NCI-H2196 (cell line): ENCODE data around the gene TEDC1.
A peak's percentile ranks its signal among the peaks of the same experiment; 100 is the strongest.

ENCODE experiments used
- DNase-seq: peaks from one replicate; lab custom pipeline; 2025; ENCODE audit not compliant: unreplicated experiment; lab: John Stamatoyannopoulos, UW

The TEDC1 gene

DNA sequence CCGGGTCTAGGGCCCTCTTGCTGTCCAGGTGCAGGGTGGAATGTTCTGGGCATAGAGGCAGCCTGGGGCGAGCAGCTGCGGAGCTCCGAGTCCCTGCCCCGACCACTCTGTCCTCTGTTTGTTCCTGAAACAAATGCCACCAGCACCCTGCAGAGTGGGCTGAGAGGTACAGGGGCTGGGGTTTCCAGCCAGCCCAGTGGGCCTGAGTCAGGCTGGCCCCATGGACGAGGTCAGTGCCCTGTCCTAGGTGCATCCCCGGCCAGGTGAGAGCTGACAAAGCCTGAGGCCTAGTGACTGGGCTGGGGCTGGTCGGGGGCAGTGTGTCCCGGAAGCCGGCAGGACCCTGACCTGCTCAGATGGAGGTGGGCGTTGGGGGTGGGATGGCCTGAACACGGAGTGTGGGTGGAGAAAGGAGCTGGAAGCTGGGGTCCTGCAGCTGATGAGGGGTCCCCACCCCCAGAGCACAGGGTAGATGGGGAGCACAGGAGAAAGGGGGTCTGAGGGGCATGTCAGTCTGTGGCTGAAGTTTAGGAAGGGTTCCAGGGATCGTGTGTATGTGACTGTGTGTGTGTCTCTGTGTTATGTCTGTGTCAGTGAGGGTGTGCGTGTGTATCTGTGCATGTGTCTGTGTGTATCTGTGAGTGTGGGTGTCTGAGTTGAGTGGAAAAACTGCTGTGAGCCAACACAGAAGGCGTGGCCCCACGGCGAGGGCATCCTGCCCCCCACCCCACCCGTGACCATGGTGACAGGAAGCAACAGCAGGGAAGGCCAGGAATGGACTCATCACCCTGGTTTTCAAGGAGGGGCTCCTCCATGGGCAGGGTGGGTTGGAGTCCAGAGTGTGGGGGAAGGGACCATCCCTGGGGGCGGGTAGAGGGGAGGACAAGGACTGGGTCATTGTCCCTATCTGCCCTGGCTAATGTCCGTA is 6.7 kb upstream of the TEDC1 start:
- DNase-seq: no peak

DNA sequence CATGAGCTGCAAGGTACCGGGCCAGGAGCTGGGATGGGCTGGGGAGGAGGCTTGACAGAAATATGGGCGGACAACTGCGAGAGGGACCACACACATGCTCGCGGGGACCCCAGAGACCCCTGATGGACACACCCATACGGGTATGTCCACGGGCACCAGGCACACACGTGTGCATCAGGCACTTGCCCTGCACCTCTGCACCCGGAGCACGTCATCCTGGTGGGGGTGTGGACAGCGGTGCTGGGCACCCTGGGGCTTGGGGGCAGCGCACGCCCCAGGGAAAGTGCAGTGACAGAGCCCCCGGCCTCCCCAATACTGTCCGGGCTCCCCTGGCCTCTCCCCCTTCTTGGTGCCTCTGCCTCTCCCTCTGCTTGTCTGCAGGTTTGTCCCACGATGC is 6.1 kb upstream of the TEDC1 start:
- DNase-seq: no peak

DNA sequence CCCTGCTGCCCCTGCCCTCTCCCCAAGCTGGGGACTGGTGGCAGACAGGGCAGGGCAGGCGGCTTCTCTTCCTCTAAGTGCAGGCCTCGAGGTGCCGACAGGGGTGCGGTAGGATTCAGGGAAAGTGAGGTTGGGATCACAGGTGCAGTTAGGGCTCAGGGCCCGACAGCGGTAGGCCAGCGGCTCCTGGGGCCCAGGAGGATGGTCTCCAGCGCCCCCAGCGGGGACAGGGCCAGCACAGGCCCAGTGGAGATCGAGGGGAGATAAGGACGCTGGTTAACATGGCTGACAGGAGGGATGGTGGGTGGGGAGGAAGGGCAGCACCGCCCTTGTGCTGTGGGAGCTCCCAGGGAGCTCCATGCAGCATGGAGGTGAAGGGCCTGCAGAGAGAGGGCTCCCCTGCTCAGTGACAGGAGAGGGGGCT is 5.3 kb upstream of the TEDC1 start:
- DNase-seq: no peak

DNA sequence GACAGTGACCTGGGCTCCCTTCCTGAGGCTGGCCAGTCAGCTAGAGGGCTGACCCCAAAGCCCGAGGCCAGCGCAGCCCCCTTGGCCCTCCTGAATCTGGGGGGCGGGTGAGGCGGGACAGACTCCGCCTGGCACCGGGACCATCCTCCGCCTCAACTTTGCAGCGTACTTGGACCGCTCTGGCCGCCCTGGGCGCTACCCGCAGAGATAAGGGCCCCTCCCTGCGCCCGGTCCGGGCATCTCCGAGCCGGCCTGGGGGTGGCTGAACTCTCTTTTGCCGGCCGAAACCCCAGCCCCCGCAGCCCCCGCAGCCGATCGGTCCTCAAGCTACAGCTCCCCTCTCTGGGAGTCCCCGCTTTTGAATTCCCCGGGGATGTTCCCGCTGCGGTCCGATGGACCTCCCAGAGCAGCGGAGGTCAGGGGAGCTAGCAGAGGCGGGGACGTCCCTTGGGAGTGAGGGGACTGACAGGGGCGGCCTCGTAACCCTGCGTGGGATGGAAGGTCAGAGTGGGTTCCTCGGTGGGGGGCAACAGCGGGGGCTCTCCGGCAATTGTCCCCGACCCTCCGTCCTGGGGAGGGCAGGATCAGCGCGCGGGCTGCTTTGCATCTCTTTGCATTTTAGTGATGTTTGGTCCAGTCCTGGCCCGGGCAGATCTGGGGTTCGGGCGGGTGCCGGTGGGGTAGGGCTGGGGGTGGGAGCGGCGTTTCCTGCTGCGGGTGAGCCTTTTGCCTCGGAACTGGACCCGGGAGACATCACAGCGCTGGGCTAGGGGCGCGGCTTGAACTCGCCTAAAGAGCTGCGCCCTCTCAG is 4.7 kb upstream of the TEDC1 start, which contains the start of gene CRIP1:
Gene CRIP1, plus strand, starts transcription at position 724 of the 811 bp plus-strand sequence. CDS start 374 bp downstream, outside the sequence.
- DNase-seq: no peak

DNA sequence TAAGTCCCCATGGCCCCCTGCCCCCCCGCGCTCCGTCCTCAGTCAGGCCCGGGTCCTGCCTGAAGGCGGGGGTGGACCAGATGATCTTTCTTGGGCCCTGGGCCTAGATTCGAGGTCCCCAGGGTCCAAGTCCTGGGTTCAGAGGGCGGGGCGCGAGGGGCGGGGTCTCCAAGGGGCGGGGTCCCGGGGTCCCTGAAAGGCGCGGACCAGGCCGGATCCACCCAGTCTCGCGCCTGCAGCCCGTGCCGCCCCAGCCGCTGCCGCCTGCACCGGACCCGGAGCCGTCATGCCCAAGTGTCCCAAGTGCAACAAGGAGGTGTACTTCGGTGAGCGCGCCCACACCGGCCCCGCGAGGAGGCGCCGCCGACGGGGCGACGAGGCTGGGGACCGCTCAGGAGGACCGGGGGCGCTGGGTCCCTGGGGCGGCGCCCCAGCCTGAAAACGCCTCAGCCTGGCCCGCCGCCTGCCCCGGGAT is 4.0 kb upstream of the TEDC1 start:
- DNase-seq: no peak

DNA sequence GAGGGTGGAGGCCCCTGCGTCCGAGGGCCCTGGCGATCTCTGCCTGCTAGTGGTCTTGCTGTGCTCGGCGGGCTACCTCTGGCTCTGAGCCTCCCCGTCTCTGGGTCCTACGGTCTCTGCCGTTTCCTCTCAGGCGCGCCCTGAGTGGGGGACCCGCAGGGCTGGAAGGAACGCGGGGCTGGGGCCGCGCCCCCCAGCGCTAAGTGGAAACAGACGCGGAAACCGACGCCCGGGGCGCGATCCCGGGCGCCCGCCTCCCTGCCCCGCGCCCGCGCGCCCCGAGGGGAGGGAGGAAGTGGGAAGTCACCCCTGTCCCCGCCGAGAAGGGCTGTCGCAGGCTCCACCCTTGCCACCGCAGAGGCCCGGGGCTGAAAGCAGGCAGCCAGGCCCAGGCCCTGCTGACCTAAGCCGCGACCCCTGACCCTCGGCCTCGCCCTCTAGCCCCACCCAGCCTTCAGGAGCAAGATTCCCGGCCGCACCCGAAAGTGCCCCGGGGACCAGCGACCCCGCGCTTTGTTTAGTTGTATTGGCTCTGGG is 3.5 kb upstream of the TEDC1 start:
- no peak for DNase-seq

DNA sequence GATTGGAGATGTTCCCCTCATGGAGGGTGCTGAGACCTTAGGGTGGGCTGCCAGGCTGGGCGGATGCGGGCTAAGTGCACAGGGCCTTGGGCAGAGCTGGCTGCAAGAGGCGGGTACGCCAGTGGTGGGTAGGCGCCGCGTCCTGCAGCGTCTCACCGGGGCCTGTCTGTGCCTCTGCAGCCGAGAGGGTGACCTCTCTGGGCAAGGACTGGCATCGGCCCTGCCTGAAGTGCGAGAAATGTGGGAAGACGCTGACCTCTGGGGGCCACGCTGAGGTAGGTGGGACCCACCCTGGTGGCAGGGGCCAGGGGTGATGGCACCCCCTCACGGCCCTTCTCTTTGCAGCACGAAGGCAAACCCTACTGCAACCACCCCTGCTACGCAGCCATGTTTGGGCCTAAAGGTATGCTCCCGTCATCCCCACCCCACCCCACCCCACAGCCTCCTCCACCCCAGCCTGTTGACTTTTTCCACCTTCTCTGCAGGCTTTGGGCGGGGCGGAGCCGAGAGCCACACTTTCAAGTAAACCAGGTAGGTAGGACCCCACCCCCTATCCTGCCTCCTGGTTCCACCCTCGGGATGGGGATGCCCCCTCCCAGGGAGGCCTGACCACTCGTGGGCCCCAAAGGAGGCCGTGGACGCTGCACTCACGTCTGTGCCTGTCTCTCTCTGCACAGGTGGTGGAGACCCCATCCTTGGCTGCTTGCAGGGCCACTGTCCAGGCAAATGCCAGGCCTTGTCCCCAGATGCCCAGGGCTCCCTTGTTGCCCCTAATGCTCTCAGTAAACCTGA is 2.9 kb upstream of the TEDC1 start:
- DNase-seq: no peak

DNA sequence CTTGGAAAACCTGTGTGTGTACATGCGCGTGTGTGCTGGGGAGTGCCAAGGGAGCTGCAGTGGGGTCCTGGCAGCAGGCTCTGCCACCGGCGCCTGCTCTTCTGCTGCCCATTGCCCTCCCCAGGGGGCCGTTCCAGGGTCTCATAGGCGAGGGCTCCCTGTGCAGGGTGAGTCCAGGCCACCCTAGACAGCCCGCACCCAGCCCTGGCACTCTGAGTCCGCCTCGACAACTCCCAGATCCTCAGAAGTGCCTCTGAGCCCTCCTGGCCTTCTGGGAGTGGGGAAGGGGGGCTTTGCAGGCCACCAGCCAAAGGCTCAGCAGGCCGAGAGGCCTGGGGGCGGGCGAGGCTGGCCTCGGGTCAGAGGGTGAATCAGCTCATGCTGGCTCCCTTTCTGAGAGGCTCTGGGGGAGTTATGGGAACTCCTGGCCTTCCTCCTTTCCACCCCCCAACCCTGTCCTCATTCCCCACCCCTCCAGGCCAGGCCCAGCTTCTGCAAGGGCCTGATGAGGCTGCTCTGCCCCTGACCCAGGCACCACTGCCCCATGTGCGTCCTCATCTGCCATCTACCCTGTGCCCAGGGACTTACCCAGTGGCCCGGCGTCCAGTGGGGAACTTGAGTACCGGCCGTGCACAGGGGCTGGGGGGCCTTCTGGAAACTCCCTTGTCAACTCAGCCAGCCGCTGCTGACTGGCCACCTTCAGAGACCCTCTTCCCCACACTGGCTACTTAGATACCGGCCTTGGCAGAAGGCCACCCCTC is 2.1 kb upstream of the TEDC1 start:
- DNase-seq: no peak

DNA sequence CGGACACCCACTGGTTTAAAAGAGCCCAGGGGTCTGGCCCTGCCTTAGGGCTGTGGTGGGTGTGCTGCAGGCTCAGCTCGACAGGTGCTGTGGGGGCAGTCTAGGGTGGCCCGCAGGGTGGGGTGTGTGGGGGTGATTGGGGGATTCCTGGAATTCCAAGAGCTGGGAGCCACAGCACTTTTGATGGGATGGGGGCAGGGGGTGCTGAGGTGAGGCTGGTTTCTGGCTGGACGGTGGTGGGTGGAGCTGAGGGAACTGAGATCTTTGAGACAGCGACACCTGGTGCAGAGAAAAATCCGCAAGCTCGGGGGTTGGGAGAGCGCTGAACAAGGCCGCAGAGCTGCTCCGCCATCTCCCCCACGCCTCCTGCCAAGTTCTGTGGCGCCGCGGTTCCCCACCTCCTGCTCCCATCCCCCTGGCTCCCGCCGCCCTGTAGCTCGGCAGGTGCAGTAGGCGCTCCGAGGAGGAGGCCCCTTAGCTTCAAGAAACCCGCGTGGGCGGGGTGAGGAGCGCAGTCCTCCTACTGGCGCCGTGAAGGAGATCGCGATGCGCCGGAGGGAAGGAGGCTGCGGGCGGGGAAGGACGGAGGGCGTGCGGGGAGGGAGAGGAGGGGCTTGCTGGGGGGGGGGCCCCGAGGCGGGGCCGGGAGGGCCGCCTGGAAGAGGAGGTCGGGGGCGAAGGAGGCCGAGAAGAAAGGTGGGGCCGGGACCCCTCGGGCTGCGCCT is 1.3 kb upstream of the TEDC1 start:
- peak; percentile 74 for DNase-seq

DNA sequence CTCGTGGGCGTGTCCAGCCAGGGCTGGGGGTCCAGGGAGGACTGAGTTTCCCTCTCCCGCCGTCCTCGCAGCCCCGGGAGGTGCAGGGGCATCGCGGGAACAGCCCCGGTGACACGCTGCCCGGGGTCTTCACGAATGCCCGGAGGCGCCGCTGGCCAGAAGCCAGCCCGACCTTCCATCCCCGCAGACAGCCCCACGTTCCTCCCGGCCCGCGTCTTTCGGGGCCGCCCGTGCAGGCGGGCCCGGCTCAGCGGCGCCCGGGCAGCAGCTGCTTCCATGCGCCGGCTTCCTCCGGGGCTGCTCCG is 827 bp upstream of the TEDC1 start:
- no peak for DNase-seq

DNA sequence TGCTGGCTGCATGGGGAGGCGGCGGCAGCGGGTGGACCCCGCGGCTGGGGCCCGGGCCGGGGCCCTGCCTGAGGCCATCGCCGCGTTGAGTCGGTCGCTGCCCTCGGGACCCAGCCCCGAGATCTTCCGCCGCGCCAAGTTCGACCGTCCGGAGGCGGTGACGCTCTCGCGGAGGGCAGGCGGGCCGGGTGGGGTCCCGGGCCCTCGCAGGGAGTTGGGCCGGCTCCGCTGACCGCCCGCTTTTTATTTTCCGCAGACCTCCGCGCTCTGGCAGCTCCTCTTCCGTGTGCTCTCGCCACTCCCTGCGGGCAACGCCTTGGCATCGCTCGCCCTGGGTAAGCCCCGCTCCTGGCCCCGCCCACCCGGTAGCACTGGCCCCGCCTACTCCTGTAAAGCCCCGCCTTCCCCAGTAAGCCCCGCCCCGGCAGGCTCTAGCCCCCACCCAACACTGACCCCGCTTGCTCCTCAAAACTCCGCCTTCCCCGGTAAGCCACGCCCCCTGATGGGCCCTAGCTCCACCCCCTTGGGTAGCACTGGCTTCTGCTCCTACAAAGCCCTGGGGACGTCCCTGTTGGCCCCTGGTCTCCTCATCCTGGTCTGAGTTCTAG is 424 bp downstream of the TEDC1 start:
- peak; percentile 61 for DNase-seq

DNA sequence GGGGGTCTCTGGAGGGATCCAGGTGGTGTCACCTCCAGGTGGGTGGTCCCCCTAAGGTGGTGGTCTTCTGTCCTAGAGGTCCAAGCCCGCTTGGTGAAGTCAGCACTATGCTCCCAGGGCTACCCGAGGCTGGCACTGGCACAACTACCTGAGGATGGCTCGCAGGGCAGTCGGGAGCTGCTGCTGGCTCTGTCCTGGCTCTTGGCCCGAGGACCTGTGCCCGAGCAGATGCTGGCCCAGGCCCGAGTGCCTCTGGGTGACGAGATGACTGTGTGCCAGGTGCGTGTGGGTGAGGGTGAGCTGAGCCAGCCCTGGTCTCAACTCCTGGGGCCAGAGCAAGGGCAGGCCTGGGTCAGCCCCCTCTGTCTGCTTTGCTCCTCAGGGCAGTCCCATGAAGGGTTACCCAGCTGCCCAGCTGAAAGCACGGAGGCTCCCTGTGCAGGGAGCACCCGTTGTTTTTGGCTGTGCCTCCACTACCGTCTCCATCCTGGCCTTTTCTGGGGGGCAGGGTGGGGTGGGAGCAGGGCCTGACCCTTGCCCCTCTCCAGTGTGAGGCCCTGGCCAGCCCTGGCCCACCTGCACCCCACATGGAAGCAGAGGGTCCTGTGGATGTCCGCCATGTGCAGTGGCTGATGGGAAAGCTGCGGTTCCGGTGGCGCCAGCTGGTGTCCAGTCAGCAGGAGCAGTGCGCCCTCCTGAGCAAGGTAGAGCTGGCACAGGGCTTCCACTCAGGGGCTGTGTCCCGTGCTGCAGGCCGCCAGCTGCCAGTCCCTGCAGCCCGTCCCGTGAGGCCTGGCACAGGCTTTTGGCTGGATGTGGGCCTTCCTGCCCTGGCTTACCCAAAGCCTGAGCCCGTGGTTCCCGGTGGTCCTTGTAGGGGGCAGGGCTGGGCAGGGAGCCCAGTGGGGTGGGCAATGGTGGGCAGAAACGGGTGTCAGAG is 1.3 kb downstream of the TEDC1 start:
- DNase-seq: peak; percentile 38

DNA sequence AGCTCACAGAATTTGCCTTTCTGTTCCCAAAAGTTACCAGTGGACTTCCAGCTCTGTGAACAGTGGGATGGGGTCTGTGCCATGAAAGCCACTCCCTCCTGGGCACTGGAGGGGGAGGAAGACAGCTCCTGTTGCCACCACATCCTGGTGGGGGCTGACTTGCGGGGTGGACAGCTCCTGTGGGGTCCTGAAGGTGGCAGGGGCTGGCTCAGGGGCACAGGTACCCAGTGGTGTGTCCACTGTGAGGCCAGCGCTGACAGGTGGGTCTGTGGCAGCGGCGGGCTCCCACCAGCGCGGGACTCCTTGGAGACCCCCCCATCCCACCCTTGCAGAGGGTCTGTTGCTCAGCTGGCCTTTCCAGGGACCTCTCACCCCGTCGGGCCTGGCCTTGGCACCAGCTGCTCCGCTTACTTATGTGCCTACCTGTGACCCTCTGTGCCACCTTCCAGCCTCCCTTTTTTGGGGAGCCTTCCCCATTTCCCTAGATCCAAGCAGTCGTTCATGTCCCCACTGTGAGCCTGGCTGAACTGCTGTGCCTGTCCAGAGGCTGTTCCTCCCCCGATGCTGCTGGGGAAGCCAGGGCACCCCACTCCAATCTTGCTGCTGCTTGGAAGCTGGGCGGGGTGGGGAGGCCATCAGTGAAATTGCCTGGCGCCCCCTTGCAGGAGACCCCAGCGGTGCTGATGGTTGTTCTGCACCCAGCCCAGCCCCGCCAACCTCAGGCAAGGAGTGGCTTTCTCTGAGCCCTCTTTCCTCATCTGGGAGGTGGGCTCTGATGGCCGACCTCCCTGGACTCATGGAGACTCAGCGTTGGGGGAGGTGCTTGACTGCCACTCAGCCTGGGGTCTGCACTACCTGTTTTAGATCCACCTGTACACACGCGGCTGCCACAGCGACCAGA is 2.2 kb downstream of the TEDC1 start:
- no peak for DNase-seq

DNA sequence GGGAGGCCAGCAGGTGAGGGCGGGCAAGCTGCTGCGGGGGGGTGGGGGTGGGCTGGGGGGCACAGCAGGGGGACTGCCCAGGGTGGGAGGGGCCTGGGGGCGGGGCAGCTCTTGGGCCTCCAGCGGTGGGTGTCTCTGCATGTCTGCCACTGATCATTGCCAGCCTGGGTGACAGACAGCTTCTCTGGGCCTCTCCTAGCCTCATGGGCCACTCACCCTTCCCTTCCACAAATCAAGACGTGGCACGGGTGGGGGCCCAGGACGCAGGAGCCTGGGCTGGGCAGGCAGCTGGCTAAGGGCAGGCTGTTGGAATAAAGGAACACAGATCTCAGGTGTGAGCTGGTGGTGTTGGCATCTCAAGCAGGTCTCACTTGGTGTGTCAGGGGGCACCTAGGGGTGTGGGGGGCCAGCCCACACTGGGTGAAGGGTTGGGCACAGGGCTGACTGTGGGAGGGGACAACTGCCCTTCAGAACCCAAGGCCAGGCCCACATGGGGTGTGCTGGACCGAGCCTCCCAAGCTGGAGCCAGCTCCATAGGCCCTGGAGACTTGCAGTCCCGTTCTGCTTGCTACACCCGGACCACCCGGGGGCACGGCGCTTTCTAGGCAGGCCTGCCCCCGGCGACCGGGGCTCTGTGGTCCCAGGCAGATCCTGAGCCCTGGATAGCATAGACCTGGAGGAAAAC is 3.0 kb downstream of the TEDC1 start:
- DNase-seq: no peak

DNA sequence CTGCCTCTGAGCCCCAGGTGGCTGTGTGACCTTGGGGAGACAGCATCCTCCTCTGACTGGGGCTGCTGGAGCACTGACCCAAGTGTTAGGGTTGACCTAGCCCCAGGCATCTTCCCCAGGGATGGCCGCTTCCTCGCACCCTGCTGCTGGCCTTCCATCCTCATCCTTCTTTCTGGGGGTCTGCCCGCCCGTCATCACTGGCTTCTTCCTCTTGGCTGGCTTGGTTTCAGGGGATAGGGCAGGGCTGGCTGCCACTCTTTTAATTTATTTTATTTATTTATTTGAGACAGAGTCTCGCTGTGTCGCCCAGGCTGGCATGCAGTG is 3.5 kb downstream of the TEDC1 start:
- no peak for DNase-seq

DNA sequence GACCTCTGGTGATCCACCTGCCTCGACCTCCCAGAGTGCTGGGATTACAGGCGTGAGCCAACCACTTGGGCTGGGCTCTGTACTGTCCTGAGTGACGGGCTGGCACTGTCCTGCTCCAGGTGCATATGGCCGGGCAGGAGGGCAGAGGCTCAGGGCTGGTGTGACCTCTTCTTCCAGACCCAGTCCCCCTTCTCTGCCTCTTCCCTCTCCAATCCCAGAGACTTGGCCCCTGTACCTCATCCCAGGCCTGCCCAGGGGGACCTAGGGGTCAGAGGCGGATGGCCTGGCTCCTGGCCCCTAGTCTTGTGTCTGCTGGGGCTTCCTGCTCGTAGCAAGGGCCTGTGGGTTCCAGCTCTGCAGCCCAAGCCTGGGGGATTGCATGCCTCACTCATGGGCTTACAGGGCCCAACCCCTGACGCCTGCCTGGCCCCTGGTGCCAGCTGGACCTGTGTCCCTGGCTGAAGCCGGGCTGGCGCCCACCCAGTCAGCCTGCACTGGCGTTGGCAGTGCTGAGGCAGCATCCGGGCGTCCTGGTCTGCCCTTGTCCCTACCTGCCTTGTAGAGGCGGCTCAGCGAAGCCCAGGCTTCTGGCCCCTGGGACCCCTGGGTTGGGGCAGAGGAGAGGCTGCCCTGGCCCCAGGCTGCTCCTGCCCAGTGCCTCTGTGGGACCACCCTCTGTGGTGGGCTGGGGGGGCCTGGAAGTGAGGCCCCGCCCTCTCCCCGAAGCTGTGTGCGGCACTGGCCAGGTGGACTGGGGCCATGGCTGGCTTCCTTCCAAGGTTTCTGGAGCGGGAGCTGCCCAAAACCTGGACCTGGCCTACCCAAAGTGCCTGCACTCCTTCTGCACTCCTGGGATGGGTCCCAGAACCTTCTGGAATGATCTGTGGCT is 4.3 kb downstream of the TEDC1 start:
- no peak for DNase-seq
